ENCODE data around the gene SIRT7.

Gene SIRT7

GRCh38 chr17:81915331-81915730 lies 2.6 kb downstream of the SIRT7 start:
- no peak for TF ChIP-seq YY1 (IDR thresholded peaks at IDR 0.05; ENCODE audit: low read depth)
- TF ChIP-seq FOXM1 (IDR thresholded peaks at IDR 0.05; ENCODE audit: borderline replicate concordance, low read depth) = no peak
- no peak for TF ChIP-seq NFIC (IDR thresholded peaks at IDR 0.05)
- no peak for TF ChIP-seq MAX (IDR thresholded peaks at IDR 0.05)
- TF ChIP-seq ZBTB7A (IDR thresholded peaks at IDR 0.05; ENCODE audit: low read depth) = no peak
- TF ChIP-seq EP300 (IDR thresholded peaks at IDR 0.05; ENCODE audit: borderline replicate concordance) = no peak
- no peak for TF ChIP-seq TCF12 (IDR thresholded peaks at IDR 0.05; ENCODE audit: low read depth)
- TF ChIP-seq RAD21 (IDR thresholded peaks at IDR 0.05; ENCODE audit: low read depth) = no peak
- no peak for TF ChIP-seq TEAD4 (IDR thresholded peaks at IDR 0.05)
- no peak for TF ChIP-seq CEBPB (IDR thresholded peaks at IDR 0.05)
- no peak for TF ChIP-seq EGR1 (IDR thresholded peaks at IDR 0.05)
- TF ChIP-seq TAF1 (IDR thresholded peaks at IDR 0.05; ENCODE audit: low read depth) = no peak
- no peak for TF ChIP-seq REST (IDR thresholded peaks at IDR 0.05; ENCODE audit: low read depth)
- no peak for TF ChIP-seq CREB1 (IDR thresholded peaks at IDR 0.05; ENCODE audit: low read depth)
- TF ChIP-seq USF1 (IDR thresholded peaks at IDR 0.05) = no peak

DNA sequence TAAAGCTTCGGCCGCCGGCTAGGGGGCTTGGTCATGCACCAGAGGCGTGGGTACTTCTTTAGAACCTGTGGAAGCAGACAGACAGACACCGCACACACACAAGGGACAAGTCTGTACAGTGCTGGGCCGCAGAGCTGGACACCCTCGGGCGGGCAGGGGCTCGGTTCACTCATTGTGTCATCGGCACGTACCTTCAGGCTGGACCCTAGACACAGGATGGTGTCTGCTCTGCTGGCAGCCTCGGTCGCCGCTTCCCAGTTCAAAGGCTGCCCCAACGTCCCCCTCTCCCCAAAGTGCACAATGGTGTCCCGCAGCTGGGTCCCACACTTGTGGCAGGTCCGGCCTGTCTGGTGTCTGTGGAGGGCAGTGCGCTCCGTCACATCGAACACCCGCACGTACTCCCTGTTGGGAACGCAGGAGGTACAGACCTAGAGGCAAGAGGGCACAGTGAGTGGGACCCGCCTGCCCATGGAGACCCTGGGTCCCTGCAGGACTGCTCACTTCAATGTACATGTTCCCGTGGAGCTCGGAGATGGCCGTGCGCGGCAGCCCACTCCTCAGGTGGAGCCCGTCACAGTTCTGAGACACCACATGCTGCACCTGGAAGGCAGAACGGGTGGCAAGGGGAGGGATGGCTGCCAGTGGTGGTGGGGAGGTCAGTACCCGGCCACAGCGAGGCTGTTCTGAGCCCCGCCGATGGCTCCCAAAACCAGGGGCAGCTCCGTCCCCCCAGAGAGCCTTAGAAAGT lies 3.7 kb downstream of the SIRT7 start:
- no peak for TF ChIP-seq USF1 (IDR thresholded peaks at IDR 0.05)
- TF ChIP-seq REST (IDR thresholded peaks at IDR 0.05; ENCODE audit: low read depth) = no peak
- no peak for TF ChIP-seq FOXM1 (IDR thresholded peaks at IDR 0.05; ENCODE audit: borderline replicate concordance, low read depth)
- TF ChIP-seq TCF12 (IDR thresholded peaks at IDR 0.05; ENCODE audit: low read depth) = no peak
- TF ChIP-seq ZBTB7A (IDR thresholded peaks at IDR 0.05; ENCODE audit: low read depth) = no peak
- TF ChIP-seq YY1 (IDR thresholded peaks at IDR 0.05; ENCODE audit: low read depth) = no peak
- TF ChIP-seq NFIC (IDR thresholded peaks at IDR 0.05) = no peak

- TF ChIP-seq EGR1 (IDR thresholded peaks at IDR 0.05) (no peak), EP300 (IDR thresholded peaks at IDR 0.05; ENCODE audit: borderline replicate concordance) (no peak), REST (IDR thresholded peaks at IDR 0.05; ENCODE audit: low read depth) (no peak), YY1 (IDR thresholded peaks at IDR 0.05; ENCODE audit: low read depth) (no peak), TAF1 (IDR thresholded peaks at IDR 0.05; ENCODE audit: low read depth) (no peak), TEAD4 (IDR thresholded peaks at IDR 0.05) (no peak), NFIC (IDR thresholded peaks at IDR 0.05) (no peak), RAD21 (IDR thresholded peaks at IDR 0.05; ENCODE audit: low read depth) (no peak), FOXM1 (IDR thresholded peaks at IDR 0.05; ENCODE audit: borderline replicate concordance, low read depth) (no peak), CEBPB (IDR thresholded peaks at IDR 0.05) (no peak)
These were observed 4.4 kb downstream of the SIRT7 start for GRCh38 chr17:81913394-81914102.

Measured in Ishikawa (cell line).